Muscle layer of duodenum (tissue), 2 donors: Measurements from ENCODE around the gene EDARADD.

Source experiments
- H3K27ac ChIP-seq: one replicate; pipeline ENCODE4 v1.7.0; 2013; ENCODE audit warnings: mild to moderate bottlenecking, low read length
- H3K27me3 ChIP-seq: one replicate; pipeline ENCODE4 v1.7.0; 2013; ENCODE audit warnings: low read depth, mild to moderate bottlenecking, control low read depth, low read length
- H3K36me3 ChIP-seq, 2 donors: one replicate each; pipeline ENCODE4 v1.7.0; 2013; ENCODE audit warnings: low read length in 2 of 2, control low read depth in 1 of 2, mild to moderate bottlenecking in 1 of 2; ENCODE audit not compliant: insufficient read depth in 2 of 2, control insufficient read depth in 1 of 2
- H3K4me1 ChIP-seq, 2 donors: one replicate each; pipeline ENCODE4 v1.7.0; 2013; ENCODE audit warnings: low read length in 2 of 2, mild to moderate bottlenecking in 2 of 2, control low read depth in 1 of 2, moderate library complexity in 1 of 2; ENCODE audit not compliant: insufficient read depth in 2 of 2, control insufficient read depth in 1 of 2
- H3K4me3 ChIP-seq, 2 donors: one replicate each; pipeline ENCODE4 v1.7.0; 2013; ENCODE audit warnings: low read length in 2 of 2, low read depth in 1 of 2, mild to moderate bottlenecking in 1 of 2
- H3K9me3 ChIP-seq, 2 donors: one replicate each; pipeline ENCODE4 v1.7.0; 2013; ENCODE audit warnings: low read length in 2 of 2, control low read depth in 1 of 2, mild to moderate bottlenecking in 1 of 2; ENCODE audit not compliant: control insufficient read depth in 1 of 2
- donor health status: healthy.

Gene EDARADD

DNA sequence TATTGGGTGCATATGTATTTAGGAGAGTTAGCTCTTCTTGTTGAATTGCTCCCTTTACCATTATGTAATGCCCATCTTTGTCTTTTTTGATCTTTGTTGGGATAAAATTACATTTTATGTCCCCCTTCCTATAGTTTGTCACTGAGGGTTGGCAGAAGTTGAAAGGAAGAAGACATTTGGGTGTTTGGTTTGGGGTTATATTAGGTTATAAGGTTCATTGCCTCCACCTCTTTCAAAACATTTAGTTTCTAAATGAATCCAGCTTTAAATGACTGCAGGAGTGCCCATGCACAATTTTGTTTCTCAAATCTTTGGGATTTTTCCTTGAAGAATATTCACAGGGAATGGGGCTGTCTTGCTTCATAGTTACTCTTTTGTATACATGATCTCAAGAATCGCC lies 115.1 kb downstream of the EDARADD start:
- Histone ChIP-seq H3K27ac (no peak overlapping the region), H3K9me3 (no peaks in the 10 kb centered on the region), H3K4me3 (no peak overlapping the region), H3K4me1 (no peaks in the 10 kb centered on the region), H3K36me3 (no peaks in the 10 kb centered on the region), H3K27me3 (no peaks in the 10 kb centered on the region)

- no peaks in the 10 kb centered on the region for H3K27me3 ChIP-seq
- no peak overlapping the region for H3K4me3 ChIP-seq
- H3K27ac ChIP-seq, result no peak overlapping the region
- no peaks in the 10 kb centered on the region for H3K36me3 ChIP-seq
- H3K9me3 ChIP-seq, result no peaks in the 10 kb centered on the region
- H3K4me1 ChIP-seq, result no peaks in the 10 kb centered on the region
Observed at GRCh38 chr1:236509647-236510401, 115.7 kb downstream of the EDARADD start.

- H3K36me3 ChIP-seq, result no peaks in the 10 kb centered on the region
- no peaks in the 10 kb centered on the region for H3K9me3 ChIP-seq
- H3K27ac ChIP-seq, result no peak overlapping the region
- H3K27me3 ChIP-seq, result no peaks in the 10 kb centered on the region
- no peak overlapping the region for H3K4me3 ChIP-seq
- no peaks in the 10 kb centered on the region for H3K4me1 ChIP-seq
Observed at GRCh38 chr1:236511735-236512418, 117.8 kb downstream of the EDARADD start.

DNA sequence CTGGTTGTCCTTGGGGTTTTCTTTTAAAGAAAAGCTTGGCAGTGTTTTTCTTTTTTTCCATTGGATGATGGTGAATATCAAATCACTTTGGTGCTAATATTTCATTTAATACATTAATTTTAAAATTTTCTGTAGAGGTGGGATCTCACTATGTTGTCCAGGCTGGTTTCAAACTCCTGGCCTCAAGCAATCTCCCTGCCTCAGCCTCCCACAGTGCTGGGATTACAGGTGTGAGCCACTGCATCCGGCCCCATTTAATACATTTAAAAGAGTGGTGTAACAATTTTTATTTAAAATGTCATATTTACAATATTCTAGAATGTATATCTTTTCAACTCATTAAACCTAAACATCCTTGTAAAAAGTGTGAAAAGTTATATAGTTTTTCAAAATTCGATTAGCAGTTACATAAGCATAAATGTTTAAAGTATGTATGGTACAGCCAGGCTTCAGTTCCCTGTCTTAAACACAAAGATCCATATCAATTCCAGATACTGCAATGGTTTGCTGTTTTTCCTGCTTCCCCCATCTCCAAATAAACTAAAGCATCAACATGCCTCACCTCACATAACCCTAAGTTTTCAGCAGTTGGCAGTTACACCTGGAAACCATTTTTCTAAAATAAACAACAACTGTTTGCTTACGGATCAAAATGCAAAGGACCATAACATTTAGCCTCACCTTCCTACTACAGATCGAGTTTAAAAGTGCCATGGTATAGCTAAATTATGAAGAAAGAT lies 120.8 kb downstream of the EDARADD start:
- Histone ChIP-seq H3K4me1 (no peaks in the 10 kb centered on the region), H3K27me3 (no peaks in the 10 kb centered on the region), H3K36me3 (no peaks in the 10 kb centered on the region), H3K9me3 (no peaks in the 10 kb centered on the region), H3K4me3 (no peak overlapping the region), H3K27ac (no peak overlapping the region)

DNA sequence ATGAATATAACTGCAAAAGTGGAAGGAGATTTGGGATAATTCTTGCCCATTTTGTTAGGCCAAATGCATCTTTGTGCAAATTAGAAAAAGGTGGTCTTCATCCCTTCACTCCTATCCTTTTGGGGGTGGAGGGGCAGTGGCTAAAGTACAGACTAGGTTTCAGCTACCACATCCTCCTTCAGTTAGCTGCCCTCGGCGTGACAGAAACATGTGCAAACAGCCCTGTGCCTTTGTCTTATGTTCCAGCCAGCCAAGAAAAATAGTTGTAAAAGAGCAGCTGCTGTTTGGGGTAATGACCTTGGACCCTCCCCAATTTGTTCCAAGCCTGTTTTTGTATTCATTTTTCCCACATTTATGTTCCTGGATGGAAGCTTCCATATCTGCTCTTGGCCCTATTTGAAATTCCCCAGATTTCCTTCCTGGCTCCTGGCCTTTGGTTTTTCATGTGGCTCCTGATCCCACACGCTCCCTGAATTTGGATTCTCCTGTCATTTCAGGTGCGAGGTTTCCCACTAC lies 121.4 kb downstream of the EDARADD start:
- Histone ChIP-seq H3K36me3 (no peaks in the 10 kb centered on the region), H3K27ac (no peak overlapping the region), H3K9me3 (no peaks in the 10 kb centered on the region), H3K4me1 (no peaks in the 10 kb centered on the region), H3K4me3 (no peak overlapping the region), H3K27me3 (no peaks in the 10 kb centered on the region)

GRCh38 chr1:236516929-236517704 lies 123.0 kb downstream of the EDARADD start:
- Histone ChIP-seq H3K4me3 (no peak overlapping the region), H3K4me1 (no peaks in the 10 kb centered on the region), H3K9me3 (no peaks in the 10 kb centered on the region), H3K36me3 (no peaks in the 10 kb centered on the region), H3K27me3 (no peaks in the 10 kb centered on the region), H3K27ac (no peak overlapping the region)

DNA sequence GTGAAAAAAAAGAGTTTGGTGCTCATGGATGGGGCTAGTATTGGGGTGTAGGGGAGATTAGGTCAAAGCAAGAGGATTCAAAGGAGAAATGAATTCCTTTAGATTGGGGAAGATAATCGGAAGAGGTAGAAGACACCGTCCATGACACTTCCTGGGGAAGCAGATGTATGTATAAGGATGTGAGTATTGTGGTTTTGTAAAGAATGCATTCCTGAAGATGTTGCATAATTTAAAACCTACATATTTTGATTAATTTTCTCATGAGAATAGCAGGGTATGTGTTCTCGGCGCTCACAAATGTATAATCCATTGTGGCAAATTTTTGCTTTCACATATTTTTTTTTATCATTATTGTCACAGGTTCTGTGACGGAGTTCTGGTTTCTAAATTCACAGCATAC lies 124.2 kb downstream of the EDARADD start:
- H3K27me3 ChIP-seq, result no peaks in the 10 kb centered on the region
- H3K27ac ChIP-seq, result no peak overlapping the region
- H3K9me3 ChIP-seq, result no peaks in the 10 kb centered on the region
- H3K4me3 ChIP-seq, result no peak overlapping the region
- no peaks in the 10 kb centered on the region for H3K36me3 ChIP-seq
- H3K4me1 ChIP-seq, result no peaks in the 10 kb centered on the region

GRCh38 chr1:236520445-236521005 lies 126.4 kb downstream of the EDARADD start:
- Histone ChIP-seq H3K27me3 (no peaks in the 10 kb centered on the region), H3K36me3 (no peaks in the 10 kb centered on the region), H3K4me3 (no peak overlapping the region), H3K4me1 (peaks cover 0 to 3% of the 10 kb centered on the region in 2 donors), H3K27ac (no peak overlapping the region), H3K9me3 (no peaks in the 10 kb centered on the region)

- peaks cover 13 to 15% of the 10 kb centered on the region in 2 donors for H3K36me3 ChIP-seq
- H3K27me3 ChIP-seq, result no peaks in the 10 kb centered on the region
- peak overlapping the region; percentile 90 to 98 for H3K4me3 ChIP-seq
- H3K27ac ChIP-seq, result peak overlapping the region; percentile 88
- peaks cover 0 to 3% of the 10 kb centered on the region in 2 donors for H3K4me1 ChIP-seq
- no peaks in the 10 kb centered on the region for H3K9me3 ChIP-seq
Observed at GRCh38 chr1:236522937-236523703, 129.0 kb downstream of the EDARADD start.

GRCh38 chr1:236523704-236524141 lies 129.6 kb downstream of the EDARADD start, which contains the start of gene LGALS8:
LGALS8 (plus strand) TSS chr1:236523982; CDS start chr1:236526071, 2,089 bp downstream.
- H3K9me3 ChIP-seq, result no peaks in the 10 kb centered on the region
- peak within 1 kb of the TSS; percentile 88 for H3K27ac ChIP-seq
- no peaks in the 10 kb centered on the region for H3K27me3 ChIP-seq
- peaks cover 13 to 15% of the 10 kb centered on the region in 2 donors for H3K36me3 ChIP-seq
- peaks cover 0 to 3% of the 10 kb centered on the region in 2 donors for H3K4me1 ChIP-seq
- H3K4me3 ChIP-seq, result peak within 1 kb of the TSS; percentile 90 to 98
